MCF 10A (cell line): Measurements from ENCODE around the gene GALNS. TPM values are rescaled to one million over a fixed set of nuclear protein-coding genes. Genes with fewer than 3 reads are reported as not detected.
"Not testable (repeated sequence)": the region's sequence is repeated elsewhere in the genome, so short reads cannot be mapped to it uniquely, and the experiment has no call there.

ENCODE experiments used
- BruUV-seq: library from RNA; stranded (reverse); fragments of 400-500 nt; replicated peaks from 2 replicates; lab custom pipeline; 2021; lab: Mats Ljungman, UMichigan
- CTCF ChIA-PET: fragments of 300-600 bp; sonication (Branson Sonifier 250); formaldehyde crosslinking; extraction: SDS; loops from one replicate; lab custom pipeline; 2021; ENCODE audit warnings: antibody characterized with exemption, inconsistent platforms; lab: Yijun Ruan, JAX
- POLR2A ChIA-PET: fragments of 300-600, 350-650 bp; sonication (Branson Sonifier 250); formaldehyde crosslinking; extraction: SDS; loops from one replicate; lab custom pipeline; 2020; ENCODE audit warnings: antibody characterized with exemption, inconsistent platforms; lab: Yijun Ruan, JAX
- DNase-seq: peaks from one replicate; pipeline ENCODE4 v3.0.0-alpha.2; 2018; ENCODE audit not compliant: unreplicated experiment
- H3K27ac Mint-ChIP-seq: one replicate; pipeline ENCODE4 v1.8.0; 2022; ENCODE audit warnings: mild to moderate bottlenecking, low read depth, mixed read lengths; ENCODE audit not compliant: unreplicated experiment
- H3K27me3 Mint-ChIP-seq: one replicate; pipeline ENCODE4 v1.8.0; 2022; ENCODE audit warnings: mixed read lengths; ENCODE audit not compliant: insufficient read depth, unreplicated experiment
- H3K36me3 Mint-ChIP-seq: one replicate; pipeline ENCODE4 v1.8.0; 2022; ENCODE audit warnings: mild to moderate bottlenecking, moderate library complexity, mixed read lengths; ENCODE audit not compliant: insufficient read depth, unreplicated experiment
- H3K4me1 Mint-ChIP-seq: one replicate; pipeline ENCODE4 v1.8.0; 2022; ENCODE audit warnings: mixed read lengths; ENCODE audit not compliant: insufficient read depth, unreplicated experiment
- H3K4me3 Mint-ChIP-seq: one replicate; pipeline ENCODE4 v1.8.0; 2022; ENCODE audit warnings: mild to moderate bottlenecking, moderate library complexity, mixed read lengths; ENCODE audit not compliant: unreplicated experiment
- H3K9me3 Mint-ChIP-seq: one replicate; pipeline ENCODE4 v1.8.0; 2022; ENCODE audit warnings: mixed read lengths; ENCODE audit not compliant: unreplicated experiment
- intact Hi-C: fragments of 100-400 bp; cut with micrococcal nuclease; formaldehyde crosslinking; loops from 2 replicates; pipeline ENCODE4 v1.14.1; 2022
- total RNA-seq: library from RNA; stranded (reverse); gene quantifications from 2 replicates; pipeline ENCODE4 v1.2.3, GENCODE V29; 2022
- TF ChIP-seq, protein P1 (sequence below): fragments of 200-600 bp; IDR thresholded peaks from one replicate; pipeline ENCODE4 v1.8.0; 2022; ENCODE audit warnings: antibody characterized with exemption, mild to moderate bottlenecking; ENCODE audit not compliant: unreplicated experiment

The GALNS gene
- total RNA-seq, 1 experiment from 2014 or later: 26.0 TPM

DNA sequence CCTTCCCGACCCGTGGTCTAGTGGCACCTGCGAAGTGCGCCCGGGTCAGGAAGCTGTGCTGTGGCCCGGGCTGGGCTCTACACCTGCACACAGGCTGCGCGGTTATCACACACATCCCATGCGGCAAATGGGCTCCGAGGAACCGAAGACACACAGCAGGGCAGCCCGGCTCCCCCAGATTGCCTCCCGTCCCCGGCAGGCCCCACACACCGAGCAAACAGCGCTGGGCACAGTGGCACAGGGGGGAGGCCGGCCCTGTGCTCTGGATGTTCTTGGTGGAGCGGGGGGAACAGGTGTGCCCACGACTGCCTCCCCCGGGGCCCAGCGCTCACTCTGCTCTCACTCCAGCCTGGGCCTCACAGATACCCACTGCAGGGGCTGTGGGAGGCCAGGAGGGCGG, 38.6 kb upstream of the GALNS start:
- intact Hi-C loops: no loop called here
- Mint-ChIP-seq H3K27me3 (peaks cover 10% of the 10 kb centered on the region), H3K36me3 (no peaks in the 10 kb centered on the region), H3K4me1 (no peaks in the 10 kb centered on the region), H3K27ac (no peak overlapping the region), H3K4me3 (no peak overlapping the region), H3K9me3 (no peaks in the 10 kb centered on the region)
- no TSS peak for BruUV-seq
- no peak for DNase-seq
- TF ChIP-seq, protein P1, sequence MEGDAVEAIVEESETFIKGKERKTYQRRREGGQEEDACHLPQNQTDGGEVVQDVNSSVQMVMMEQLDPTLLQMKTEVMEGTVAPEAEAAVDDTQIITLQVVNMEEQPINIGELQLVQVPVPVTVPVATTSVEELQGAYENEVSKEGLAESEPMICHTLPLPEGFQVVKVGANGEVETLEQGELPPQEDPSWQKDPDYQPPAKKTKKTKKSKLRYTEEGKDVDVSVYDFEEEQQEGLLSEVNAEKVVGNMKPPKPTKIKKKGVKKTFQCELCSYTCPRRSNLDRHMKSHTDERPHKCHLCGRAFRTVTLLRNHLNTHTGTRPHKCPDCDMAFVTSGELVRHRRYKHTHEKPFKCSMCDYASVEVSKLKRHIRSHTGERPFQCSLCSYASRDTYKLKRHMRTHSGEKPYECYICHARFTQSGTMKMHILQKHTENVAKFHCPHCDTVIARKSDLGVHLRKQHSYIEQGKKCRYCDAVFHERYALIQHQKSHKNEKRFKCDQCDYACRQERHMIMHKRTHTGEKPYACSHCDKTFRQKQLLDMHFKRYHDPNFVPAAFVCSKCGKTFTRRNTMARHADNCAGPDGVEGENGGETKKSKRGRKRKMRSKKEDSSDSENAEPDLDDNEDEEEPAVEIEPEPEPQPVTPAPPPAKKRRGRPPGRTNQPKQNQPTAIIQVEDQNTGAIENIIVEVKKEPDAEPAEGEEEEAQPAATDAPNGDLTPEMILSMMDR: no peak
- ChIA-PET POLR2A (no interaction called here), CTCF (no interaction called here)

DNA sequence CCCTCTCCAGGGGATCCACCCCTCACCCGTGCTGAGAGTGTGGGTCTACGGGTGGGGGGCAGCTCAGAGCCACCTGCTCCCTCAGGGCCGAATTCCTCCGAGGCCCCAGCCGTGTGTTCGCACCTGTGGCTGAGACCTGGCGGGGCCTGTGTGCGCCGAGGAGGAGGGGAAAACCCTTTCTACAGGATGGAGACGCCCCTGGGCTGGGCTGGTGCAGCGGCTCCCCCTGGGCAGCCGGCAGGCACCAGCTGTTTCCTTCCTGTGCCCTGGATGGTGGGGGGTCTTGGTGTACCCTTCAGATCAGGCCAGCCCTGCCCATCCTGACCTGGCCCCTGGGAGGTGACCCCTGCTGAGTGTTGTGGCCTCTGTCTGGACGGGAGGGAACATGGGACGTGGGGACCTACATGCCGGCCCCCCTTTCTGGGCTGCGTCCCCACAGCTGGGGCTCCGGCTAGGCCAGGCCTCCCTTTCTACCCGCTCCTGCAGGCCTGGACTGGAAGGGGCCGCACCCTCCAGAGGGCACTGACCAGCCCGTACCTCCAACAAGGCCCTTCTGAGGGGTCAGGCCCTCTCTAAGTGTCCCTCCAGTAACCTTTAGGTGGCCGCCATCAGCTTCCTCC, 38.0 kb upstream of the GALNS start:
- TF ChIP-seq, protein P1: no peak
- Mint-ChIP-seq H3K4me3 (no peak overlapping the region), H3K27me3 (peaks cover 10% of the 10 kb centered on the region), H3K27ac (no peak overlapping the region), H3K36me3 (no peaks in the 10 kb centered on the region), H3K4me1 (no peaks in the 10 kb centered on the region), H3K9me3 (no peaks in the 10 kb centered on the region)
- ChIA-PET POLR2A (no interaction called here), CTCF (no interaction called here)
- intact Hi-C loops: no loop called here
- BruUV-seq: no TSS peak
- DNase-seq: no peak

GRCh38 chr16:88894266-88894665, 37.5 kb upstream of the GALNS start:
- H3K27me3 Mint-ChIP-seq, intact Hi-C loops, H3K4me1 Mint-ChIP-seq, H3K9me3 Mint-ChIP-seq, H3K4me3 Mint-ChIP-seq, BruUV-seq, POLR2A ChIA-PET, H3K36me3 Mint-ChIP-seq, DNase-seq, CTCF ChIA-PET, H3K27ac Mint-ChIP-seq: not testable (repeated sequence)

DNA sequence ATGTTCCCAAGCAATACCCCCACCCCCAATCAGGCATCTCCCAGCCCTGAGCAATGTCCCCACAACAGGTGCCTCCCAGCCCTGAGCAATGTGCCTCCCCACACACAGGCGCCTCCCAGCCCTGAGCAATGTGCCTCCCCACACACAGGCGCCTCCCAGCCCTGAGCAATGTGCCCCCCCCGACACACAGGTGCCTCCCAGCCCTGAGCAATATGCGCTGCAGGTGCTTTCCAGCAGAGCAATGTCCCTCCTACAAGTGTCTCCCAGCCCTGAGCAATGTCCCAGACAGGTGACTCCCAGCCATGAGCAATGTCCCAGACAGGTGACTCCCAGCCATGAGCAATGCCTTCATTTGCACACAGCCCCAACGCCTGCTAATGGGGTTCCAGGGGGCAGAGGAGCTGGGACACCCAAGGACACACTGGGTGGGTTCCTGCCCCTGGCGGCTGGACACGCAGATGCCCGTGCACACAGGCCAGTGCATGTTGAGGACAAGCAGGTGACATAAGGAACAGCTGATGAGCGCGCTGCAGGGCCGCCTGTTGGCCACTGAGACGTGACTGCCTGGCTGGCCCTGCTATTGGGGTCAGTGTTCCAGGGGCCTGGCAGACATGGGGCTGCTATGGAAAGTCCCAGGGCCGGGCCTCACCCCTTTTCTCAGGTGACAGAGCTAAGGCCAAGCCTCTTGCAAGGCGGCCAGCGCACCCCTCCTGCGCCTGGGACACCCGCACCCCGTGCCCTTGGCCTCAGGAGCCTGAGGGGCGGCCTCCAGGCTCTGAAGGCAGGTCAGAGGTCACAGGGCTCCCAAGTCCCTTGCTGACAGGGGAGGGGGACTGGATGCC, 36.6 kb upstream of the GALNS start:
- H3K27me3 Mint-ChIP-seq: peaks cover 3% of the 10 kb centered on the region
- no peaks in the 10 kb centered on the region for H3K9me3 Mint-ChIP-seq
- no peak for DNase-seq

More for the DNA sequence above, 36.6 kb upstream of the GALNS start:
- intact Hi-C loops: no loop called here
- no peak overlapping the region for H3K4me3 Mint-ChIP-seq
- TF ChIP-seq, protein P1: no peak
- POLR2A ChIA-PET: no interaction called here
- CTCF ChIA-PET: no interaction called here
- no TSS peak for BruUV-seq
- no peaks in the 10 kb centered on the region for H3K36me3 Mint-ChIP-seq
- no peak overlapping the region for H3K27ac Mint-ChIP-seq
- no peaks in the 10 kb centered on the region for H3K4me1 Mint-ChIP-seq
